ENCODE results near the gene NHS.
"Not testable (repeated sequence)": the region's sequence is repeated elsewhere in the genome, so short reads cannot be mapped to it uniquely, and the experiment has no call there.

Gene NHS

GRCh38 chrX:17409566-17410290 lies 34.7 kb downstream of the NHS start:
- DNase-seq = no peak

- no peak for DNase-seq
Observed at GRCh38 chrX:17410651-17411050, 35.7 kb downstream of the NHS start.

GRCh38 chrX:17411205-17411604 lies 36.2 kb downstream of the NHS start:
- DNase-seq = no peak

- DNase-seq = no peak
Observed at GRCh38 chrX:17412692-17413091, 37.7 kb downstream of the NHS start.

- DNase-seq = no peak
Observed at GRCh38 chrX:17413228-17413627, 38.2 kb downstream of the NHS start.

- no peak for DNase-seq
Observed at GRCh38 chrX:17414027-17414658, 39.1 kb downstream of the NHS start.

- no peak for DNase-seq
Observed at GRCh38 chrX:17414839-17415238, 39.8 kb downstream of the NHS start.

- no peak for DNase-seq
Observed at GRCh38 chrX:17415242-17415810, 40.3 kb downstream of the NHS start.

GRCh38 chrX:17417372-17417771 lies 42.4 kb downstream of the NHS start:
- DNase-seq = no peak

GRCh38 chrX:17425136-17425535 lies 50.1 kb downstream of the NHS start:
- DNase-seq = no peak

GRCh38 chrX:17425551-17425950 lies 50.6 kb downstream of the NHS start:
- DNase-seq = no peak

- no peak for DNase-seq
Observed at GRCh38 chrX:17431171-17431570, 56.2 kb downstream of the NHS start.

GRCh38 chrX:17432158-17432557 lies 57.2 kb downstream of the NHS start:
- DNase-seq = no peak

GRCh38 chrX:17433965-17434364 lies 59.0 kb downstream of the NHS start:
- DNase-seq = no peak

GRCh38 chrX:17435476-17435875 lies 60.5 kb downstream of the NHS start:
- no peak for DNase-seq

GRCh38 chrX:17438221-17438620 lies 63.2 kb downstream of the NHS start:
- DNase-seq = no peak

GRCh38 chrX:17440258-17440657 lies 65.3 kb downstream of the NHS start:
- DNase-seq = no peak

- DNase-seq = no peak
Observed at GRCh38 chrX:17440836-17441235, 65.8 kb downstream of the NHS start.

- no peak for DNase-seq
Observed at GRCh38 chrX:17441965-17442364, 67.0 kb downstream of the NHS start.

- DNase-seq = no peak
Observed at GRCh38 chrX:17442898-17443297, 67.9 kb downstream of the NHS start.

- DNase-seq = no peak
Observed at GRCh38 chrX:17443556-17443955, 68.6 kb downstream of the NHS start.

GRCh38 chrX:17446269-17446668 lies 71.3 kb downstream of the NHS start:
- not testable (repeated sequence) for DNase-seq

GRCh38 chrX:17448188-17448587 lies 73.2 kb downstream of the NHS start:
- no peak for DNase-seq

- no peak for DNase-seq
Observed at GRCh38 chrX:17449866-17450265, 74.9 kb downstream of the NHS start.

GRCh38 chrX:17453788-17454187 lies 78.8 kb downstream of the NHS start:
- no peak for DNase-seq
